Measurements from ENCODE around the gene RAB4B. TPM values are rescaled to one million over a fixed set of nuclear protein-coding genes. Genes with fewer than 3 reads are reported as not detected.
"Not testable (repeated sequence)": the region's sequence is repeated elsewhere in the genome, so short reads cannot be mapped to it uniquely, and the experiment has no call there.

The RAB4B gene
- total and polyA plus RNA-seq, 2 donors (not counting 1 experiment from before 2014, with no cell fraction given) = 108 to 141 TPM

DNA sequence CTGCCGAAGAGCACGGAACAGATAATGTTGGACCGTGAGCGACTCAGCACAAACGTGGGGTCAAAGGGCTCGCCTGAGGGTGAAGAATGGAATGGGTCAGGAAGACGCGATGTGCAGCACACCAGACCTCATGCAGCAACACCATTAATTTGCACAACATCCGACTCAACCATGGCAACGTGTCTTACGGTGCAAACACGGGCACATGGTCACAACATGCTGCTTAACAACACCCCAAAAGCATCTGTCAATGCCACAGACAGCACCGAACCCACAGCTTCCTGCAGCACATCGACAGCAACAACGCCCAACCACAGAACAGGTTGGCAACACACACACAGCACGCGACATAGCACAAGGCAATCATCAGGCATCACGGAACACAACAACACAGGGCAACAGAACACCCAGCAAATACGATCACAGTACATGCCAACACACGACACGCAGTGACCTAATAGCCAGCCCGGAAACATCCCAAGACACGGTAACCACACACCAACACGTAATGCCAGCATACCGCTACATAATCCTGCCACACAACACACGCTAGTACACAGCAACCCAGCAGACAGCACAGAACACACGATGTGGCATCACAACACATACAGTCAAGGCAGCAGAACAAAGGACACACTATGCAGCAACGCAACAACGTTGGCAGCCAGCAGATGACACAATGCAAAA lies 48.8 kb downstream of the RAB4B start:
- H3K27me3 Mint-ChIP-seq; H3K9me3 Mint-ChIP-seq (ENCODE audit: insufficient read depth); H3K4me1 ChIP-seq (ENCODE audit: control insufficient read depth in 2 of 2, insufficient read depth in 2 of 2, low read length in 2 of 2); H4K20me1 ChIP-seq (ENCODE audit: control insufficient read depth, insufficient read depth, low read length, poor library complexity, severe bottlenecking); DNase-seq; CTCF ChIA-PET; H3K4me2 ChIP-seq (replicated peaks; ENCODE audit: low read depth, low read length, poor library complexity, severe bottlenecking); H3K9me3 ChIP-seq (ENCODE audit: control extremely low read depth in 1 of 3, control insufficient read depth in 2 of 3, insufficient read depth in 1 of 3, low read length in 2 of 3); H3K79me2 ChIP-seq (ENCODE audit: control insufficient read depth, insufficient read depth, low read length); H3K27me3 ChIP-seq (replicated peaks in 1 of 4; ENCODE audit: control extremely low read depth in 1 of 4, control insufficient read depth in 3 of 4, insufficient read depth in 4 of 4, low read length in 3 of 4); POLR2A ChIA-PET; H3K4me3 Mint-ChIP-seq; H3K36me3 ChIP-seq (replicated peaks in 1 of 2; ENCODE audit: control extremely low read depth in 1 of 2, control insufficient read depth in 1 of 2, extremely low read depth in 1 of 2, insufficient read depth in 2 of 2, low read length in 1 of 2); intact Hi-C loops (cut with micrococcal nuclease); H3K4me3 ChIP-seq (ENCODE audit: control extremely low read depth in 1 of 5, extremely low read depth in 1 of 5, insufficient read depth in 1 of 5, low read depth in 2 of 5, low read length in 4 of 5); H3K9ac ChIP-seq (ENCODE audit: low read length); H3K27ac ChIP-seq (ENCODE audit: low read length in 2 of 2); H2AFZ ChIP-seq (ENCODE audit: insufficient read depth, low read depth, low read length, poor library complexity, severe bottlenecking); H3K27ac Mint-ChIP-seq; ATAC-seq (ENCODE audit: low read depth): not testable (repeated sequence)
- 73% methylated on average over 29 of the region's 29 CpGs for WGBS (ENCODE audit: insufficient coverage)
- peaks cover 12% of the 10 kb centered on the region for H3K4me1 Mint-ChIP-seq

GRCh38 chr19:40827386-40828247 lies 49.6 kb downstream of the RAB4B start:
- Mint-ChIP-seq H3K27ac (no peak overlapping the region), H3K9me3 (ENCODE audit: insufficient read depth) (no peaks in the 10 kb centered on the region), H3K4me1 (peaks cover 9% of the 10 kb centered on the region), H3K4me3 (no peak overlapping the region), H3K27me3 (no peaks in the 10 kb centered on the region)
- Histone ChIP-seq H3K36me3 (replicated peaks in 1 of 2; ENCODE audit: control extremely low read depth in 1 of 2, control insufficient read depth in 1 of 2, extremely low read depth in 1 of 2, insufficient read depth in 2 of 2, low read length in 1 of 2) (no peaks in the 10 kb centered on the region), H3K9ac (ENCODE audit: low read length) (no peak overlapping the region), H3K4me2 (replicated peaks; ENCODE audit: low read depth, low read length, poor library complexity, severe bottlenecking) (no peak overlapping the region), H2AFZ (ENCODE audit: insufficient read depth, low read depth, low read length, poor library complexity, severe bottlenecking) (no peak overlapping the region), H3K4me3 (ENCODE audit: control extremely low read depth in 1 of 5, extremely low read depth in 1 of 5, insufficient read depth in 1 of 5, low read depth in 2 of 5, low read length in 4 of 5) (no peak overlapping the region), H3K9me3 (ENCODE audit: control extremely low read depth in 1 of 3, control insufficient read depth in 2 of 3, insufficient read depth in 1 of 3, low read length in 2 of 3) (no peaks in the 10 kb centered on the region), H3K4me1 (ENCODE audit: control insufficient read depth in 2 of 2, insufficient read depth in 2 of 2, low read length in 2 of 2) (peaks cover 0 to 7% of the 10 kb centered on the region in 2 donors), H3K27ac (ENCODE audit: low read length in 2 of 2) (no peak overlapping the region), H4K20me1 (ENCODE audit: control insufficient read depth, insufficient read depth, low read length, poor library complexity, severe bottlenecking) (no peaks in the 10 kb centered on the region), H3K27me3 (replicated peaks in 1 of 4; ENCODE audit: control extremely low read depth in 1 of 4, control insufficient read depth in 3 of 4, insufficient read depth in 4 of 4, low read length in 3 of 4) (no peaks in the 10 kb centered on the region), H3K79me2 (ENCODE audit: control insufficient read depth, insufficient read depth, low read length) (no peaks in the 10 kb centered on the region)
- no peak for ATAC-seq (ENCODE audit: low read depth)
- 96% methylated on average over 20 of the region's 22 CpGs for WGBS (ENCODE audit: insufficient coverage)
- ChIA-PET CTCF (no interaction called here), POLR2A (no interaction called here)
- no peak for TF ChIP-seq EZH2 (IDR thresholded peaks at IDR 0.05; ENCODE audit: borderline replicate concordance, insufficient read depth, low read depth, low read length, poor library complexity, severe bottlenecking)
- TF ChIP-seq CTCF (IDR thresholded peaks at IDR 0.05) = no peak
- intact Hi-C loops (cut with micrococcal nuclease) = no loop called here
- DNase-seq = no peak

Data from B cell (primary cell).